Measurements from ENCODE around the gene MEA1.
"Not testable (repeated sequence)": the region's sequence is repeated elsewhere in the genome, so short reads cannot be mapped to it uniquely, and the experiment has no call there.

The MEA1 gene

GRCh38 chr6:43006251-43006650 lies 7.5 kb downstream of the MEA1 start:
- DNase-seq, result no peak

- DNase-seq, result no peak
These were observed 7.9 kb downstream of the MEA1 start for GRCh38 chr6:43005844-43006243.

DNA sequence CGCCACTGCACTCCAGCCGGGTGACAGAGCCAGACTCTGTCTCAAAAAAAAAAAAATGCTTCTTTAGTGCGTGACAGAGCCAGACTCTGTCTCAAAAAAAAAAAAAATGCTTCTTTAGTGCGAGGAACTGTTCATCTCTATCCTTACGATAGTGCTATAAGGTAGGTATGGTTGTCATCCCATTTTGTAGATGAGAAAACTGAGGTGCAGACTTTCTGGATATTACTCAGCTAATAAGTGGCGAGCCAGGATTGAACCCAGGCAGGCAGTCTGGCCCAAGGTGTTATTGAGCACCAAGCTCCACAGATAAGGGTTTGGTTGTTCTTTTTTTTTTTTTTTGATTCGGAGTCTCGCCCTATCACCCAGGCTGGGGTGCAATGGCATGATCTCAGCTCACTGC lies 11.9 kb downstream of the MEA1 start:
- DNase-seq, result no peak

DNA sequence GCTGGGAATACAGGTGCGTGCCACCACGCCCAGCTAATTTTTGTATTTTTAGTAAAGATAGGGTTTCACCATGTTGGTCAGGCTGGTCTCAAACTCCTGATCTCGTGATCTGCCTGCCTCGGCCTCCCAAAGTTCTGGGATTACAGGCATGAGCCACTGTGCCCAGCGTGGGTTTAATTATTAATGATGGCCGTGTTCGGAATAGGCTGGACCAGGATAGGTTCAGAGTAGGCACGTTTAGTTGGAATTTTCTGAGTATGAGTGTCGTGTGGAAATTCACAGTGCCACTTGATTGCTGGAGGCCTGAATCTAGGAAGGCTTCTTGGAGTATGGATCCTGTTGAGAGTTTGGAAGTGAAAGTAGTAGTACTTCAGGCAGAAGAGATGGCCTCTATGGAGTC lies 15.5 kb downstream of the MEA1 start:
- not testable (repeated sequence) for DNase-seq

DNA sequence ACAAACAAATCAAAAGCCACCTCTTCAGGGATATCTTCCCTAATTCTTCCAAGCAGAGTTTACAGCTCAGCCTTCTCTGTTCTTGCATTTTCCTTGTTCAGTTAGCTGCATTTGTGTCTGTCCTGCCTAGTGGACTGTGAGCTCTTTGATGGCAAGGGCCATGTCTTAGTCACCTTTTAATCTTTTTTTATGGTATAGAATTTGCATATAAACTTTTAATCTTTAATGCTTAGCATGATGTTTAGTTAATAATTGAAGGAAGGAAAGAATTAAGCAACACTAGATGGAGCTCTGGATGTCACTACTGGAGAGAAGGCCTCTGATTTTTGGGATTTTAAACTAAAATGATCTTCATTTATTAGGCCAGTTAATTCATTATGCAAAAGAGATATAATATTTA lies 17.2 kb downstream of the MEA1 start:
- DNase-seq, result no peak

DNA sequence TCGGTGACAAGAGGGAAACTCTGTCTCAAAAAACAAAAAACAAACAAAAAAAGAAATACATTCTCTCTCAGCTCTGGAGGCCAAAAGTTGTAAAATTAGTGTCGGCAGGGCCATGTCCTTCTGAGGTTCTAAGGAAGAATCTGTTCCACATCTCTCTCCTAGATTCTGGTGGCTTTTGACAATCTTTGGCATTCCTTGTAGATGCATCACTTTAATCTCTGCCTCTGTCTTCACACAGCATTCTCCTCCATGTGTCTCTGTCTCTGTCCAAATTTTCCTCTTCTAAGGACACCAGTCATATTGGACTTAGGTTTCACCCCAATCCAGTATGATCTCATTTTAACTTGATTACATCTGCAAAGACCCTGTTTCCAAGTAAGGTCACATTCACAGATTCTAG lies 20.3 kb downstream of the MEA1 start:
- DNase-seq, result no peak

DNA sequence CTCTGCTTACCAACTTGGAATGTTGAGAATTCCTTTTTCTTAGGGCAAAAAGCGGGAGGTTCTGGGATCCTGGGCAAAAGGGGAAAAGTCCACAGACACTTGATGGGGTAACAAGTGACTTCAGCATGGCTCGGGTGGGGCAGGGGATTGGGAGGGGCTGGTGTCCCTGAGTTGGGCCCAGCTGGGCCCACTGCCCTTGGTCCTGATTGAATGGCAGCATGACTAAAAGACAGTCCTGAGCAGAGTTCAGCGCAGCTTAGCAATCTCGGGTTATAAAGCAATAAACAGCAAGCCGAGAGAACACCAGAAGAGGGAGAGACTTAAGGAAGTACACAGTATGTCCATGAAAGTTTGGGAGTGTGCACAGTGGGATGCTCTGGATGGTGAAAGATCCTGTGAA lies 23.8 kb downstream of the MEA1 start:
- DNase-seq, result no peak

GRCh38 chr6:42988486-42989020 lies 25.2 kb downstream of the MEA1 start:
- no peak for DNase-seq

GRCh38 chr6:42987533-42988451 lies 26.0 kb downstream of the MEA1 start:
- no peak for DNase-seq

DNA sequence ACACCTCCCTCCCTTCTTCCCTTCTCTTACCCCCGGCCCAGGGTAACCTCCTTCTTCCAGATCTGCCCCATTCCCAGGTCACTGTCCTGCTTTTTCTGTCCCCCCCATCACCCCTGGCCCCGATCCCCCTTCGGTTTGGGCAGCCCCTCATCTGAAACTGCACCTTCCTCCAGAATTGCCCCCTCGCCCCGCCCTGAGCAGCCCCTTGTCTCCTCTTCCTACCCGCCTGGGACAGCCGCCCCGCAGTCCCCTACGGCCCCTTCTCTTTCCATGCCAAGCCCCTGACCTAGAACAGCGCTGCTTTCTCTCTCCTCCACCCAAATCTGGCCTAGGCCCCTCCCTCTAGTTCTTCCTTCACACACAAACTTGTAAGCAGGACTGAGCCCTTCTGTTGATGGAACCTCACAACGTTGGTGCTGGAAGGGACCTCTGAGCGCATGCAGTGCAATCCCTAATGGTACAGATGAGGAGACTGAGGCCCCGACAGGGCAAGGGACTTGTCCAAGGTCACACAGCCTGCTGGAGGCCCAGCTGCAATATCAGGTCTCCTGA lies 28.7 kb downstream of the MEA1 start:
- peak; percentile 38 for DNase-seq

DNA sequence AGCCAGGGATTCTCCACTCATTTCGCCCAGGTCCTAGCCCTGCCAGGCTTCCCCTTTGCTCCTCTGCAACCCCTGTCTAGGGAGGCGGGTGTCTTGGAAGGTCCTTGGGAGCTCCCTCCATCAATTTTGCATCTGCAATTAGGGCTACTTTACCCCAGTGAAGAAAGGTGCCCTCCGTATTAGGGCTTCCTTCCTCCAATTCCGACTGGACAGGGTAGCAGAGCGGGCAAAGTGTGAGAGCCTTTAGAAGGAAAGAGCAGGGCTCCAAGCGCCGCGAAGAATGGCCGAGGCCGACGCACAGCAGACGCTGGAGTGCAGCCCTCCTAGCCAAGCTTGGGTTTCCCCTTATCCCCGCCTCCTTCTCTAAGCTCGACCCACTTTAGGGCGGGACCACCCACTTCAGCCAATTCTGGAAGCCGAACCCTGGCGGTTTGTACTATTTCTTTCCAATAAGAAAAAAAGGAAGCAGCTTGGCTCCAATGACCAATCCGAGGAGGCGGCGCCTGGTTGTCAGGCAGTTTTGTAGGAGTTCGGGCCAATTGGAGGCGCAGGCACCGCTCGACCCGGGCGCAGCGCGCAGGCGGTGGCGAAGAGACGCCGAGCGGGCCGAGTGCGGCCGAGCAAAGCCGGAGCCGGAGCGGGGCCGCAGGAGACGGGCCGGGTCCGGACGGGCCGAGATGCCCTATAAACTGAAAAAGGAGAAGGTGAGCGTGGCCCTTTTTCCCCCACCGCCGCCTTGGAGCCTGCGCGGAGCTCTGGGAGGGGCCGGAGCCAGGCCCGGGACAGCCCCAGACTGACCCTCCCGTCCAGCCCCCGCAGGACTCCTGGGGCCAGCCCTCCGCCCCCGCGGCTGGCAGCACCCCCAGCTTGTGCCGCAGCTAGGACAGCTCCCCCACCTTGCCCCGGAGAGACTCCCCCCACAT lies 29.5 kb downstream of the MEA1 start, which contains the start of gene PPP2R5D:
Gene PPP2R5D (plus strand): TSS at position 570 of the 923 bp plus-strand sequence. CDS start 108 bp downstream, at position 678.
- peak; percentile 100 for DNase-seq

GRCh38 chr6:42981836-42982235 lies 31.9 kb downstream of the MEA1 start:
- DNase-seq, result no peak

- no peak for DNase-seq
These were observed 34.1 kb downstream of the MEA1 start for GRCh38 chr6:42979523-42980177.

GRCh38 chr6:42978839-42979522 lies 34.8 kb downstream of the MEA1 start, which contains the start of gene PEX6:
PEX6 (minus strand) TSS chr6:42979181; CDS start chr6:42979150, 31 bp downstream.
- peak; percentile 98 for DNase-seq

DNA sequence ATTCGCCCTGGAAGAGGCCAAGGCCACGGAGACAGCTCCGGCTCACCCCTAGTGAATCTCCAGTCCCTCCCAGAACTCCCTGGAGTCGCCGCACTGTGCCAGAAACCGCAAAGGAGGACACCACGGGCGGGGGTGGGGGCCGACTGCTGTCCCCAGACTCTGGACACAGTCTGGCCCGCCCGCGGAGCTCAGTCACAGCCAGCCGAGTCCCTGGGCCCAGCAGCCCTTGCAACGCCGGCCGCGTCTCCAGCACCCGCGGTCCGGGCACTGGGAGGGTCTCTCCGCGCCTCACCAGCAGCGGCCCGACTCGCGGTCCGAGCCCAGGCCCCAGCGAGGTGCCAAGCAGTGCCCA lies 35.3 kb downstream of the MEA1 start:
- DNase-seq, result peak; percentile 40

DNA sequence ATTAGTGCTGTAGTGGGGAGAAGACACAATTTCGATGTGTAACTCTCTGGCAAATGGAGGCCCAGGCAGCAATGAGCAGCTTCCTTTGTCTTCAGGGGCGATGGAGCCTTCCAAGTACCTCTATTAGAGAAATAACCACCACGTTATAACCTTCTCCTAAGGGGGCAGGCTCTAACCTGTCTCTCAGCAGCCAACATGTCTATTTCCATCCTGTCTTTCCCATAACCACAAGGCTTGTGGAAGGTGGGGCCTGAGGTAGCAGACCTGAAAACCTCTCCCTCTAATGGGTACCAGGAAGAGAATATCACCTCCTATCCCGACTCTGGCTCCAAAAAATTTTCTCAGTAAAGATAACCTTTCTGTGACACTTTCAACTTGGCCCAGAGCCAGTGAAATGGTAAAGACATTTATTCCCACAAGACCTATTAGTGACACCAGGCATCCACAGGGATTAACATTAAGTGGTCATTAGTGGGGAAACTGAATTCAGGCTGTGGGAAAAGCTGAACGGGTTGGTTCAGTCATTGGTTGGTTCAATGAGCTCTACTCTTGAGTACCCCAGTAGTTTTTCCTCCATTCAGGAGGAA lies 38.7 kb downstream of the MEA1 start:
- DNase-seq, result no peak

DNA sequence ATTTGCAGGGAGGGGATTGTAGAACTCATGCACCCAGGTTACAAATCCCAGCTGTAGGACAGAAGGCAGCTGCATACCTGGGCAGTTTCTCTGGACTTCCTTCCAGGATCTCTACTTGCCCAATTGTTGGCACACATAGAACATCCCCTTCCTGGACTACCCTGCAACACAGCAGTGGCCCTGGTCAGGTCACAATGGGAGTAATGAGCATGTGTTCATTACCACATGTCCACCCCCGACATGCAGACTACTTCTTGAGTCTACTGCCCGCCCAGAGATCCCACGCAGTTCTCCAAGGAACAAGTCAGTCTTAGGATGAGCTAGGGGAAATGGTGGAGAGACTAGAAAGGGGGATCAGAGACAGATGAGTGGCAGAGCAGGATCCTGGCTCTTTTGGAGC lies 39.8 kb downstream of the MEA1 start:
- DNase-seq, result no peak

DNA sequence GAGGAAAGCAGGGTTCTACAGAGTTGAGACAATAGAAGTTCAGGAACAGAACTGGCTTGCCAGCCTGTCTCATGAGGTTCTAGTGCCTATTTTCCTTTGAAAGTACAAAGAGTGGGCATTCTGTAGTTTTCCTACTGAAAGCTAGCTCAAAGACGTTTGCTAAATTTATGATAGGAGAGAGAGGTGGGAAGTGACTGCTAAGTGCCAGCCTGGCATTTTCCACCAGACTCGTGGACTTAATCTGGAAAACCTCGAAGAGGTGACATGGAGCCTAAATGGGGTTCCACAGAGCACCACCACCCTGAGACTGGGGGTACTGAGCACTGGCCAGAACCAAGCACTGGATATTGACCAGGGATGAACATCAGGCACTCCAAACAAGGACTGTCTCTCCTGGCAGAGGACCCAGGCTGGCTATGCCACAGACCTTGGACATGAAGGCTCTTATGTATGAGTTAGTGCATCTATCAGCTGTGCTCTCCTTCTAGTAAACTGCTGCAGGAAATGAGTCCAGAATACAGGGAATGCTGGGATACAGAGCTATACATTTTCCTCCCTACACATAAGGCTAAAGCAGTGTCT lies 41.9 kb downstream of the MEA1 start:
- DNase-seq, result no peak

- no peak for DNase-seq
These were observed 42.7 kb downstream of the MEA1 start for GRCh38 chr6:42970871-42971612.

GRCh38 chr6:42969934-42970333 lies 43.8 kb downstream of the MEA1 start:
- DNase-seq, result no peak
